Kidney (tissue), 14 donors: ENCODE results near the gene ZNF668. TPM values are rescaled to one million over a fixed set of nuclear protein-coding genes. Genes with fewer than 3 reads are reported as not detected.

ENCODE experiments used
- DNase-seq, 5 donors: peaks; one replicate each; pipeline ENCODE4 v3.0.0-alpha.2; 2013 to 2020
- FAIRE-seq: peaks from 2 replicates; lab custom pipeline; 2012; peaks lifted over from hg19 to GRCh38; lab: Jason Lieb, UNC
- H3K27ac ChIP-seq, 2 donors: one replicate each; pipeline ENCODE4 v1.7.0; 2013; ENCODE audit warnings: low read depth in 2 of 2, low read length in 2 of 2, inconsistent platforms in 1 of 2
- H3K27me3 ChIP-seq: one replicate; pipeline ENCODE4 v1.7.1; 2013; ENCODE audit warnings: low read length, inconsistent platforms; ENCODE audit not compliant: control insufficient read depth, insufficient read depth
- H3K36me3 ChIP-seq, 3 donors: one replicate each; pipeline versions ENCODE4 v1.7.0 to v1.7.1; 2013; ENCODE audit warnings: low read length in 3 of 3, control low read depth in 1 of 3, inconsistent platforms in 1 of 3; ENCODE audit not compliant: insufficient read depth in 3 of 3, control insufficient read depth in 2 of 3
- H3K4me1 ChIP-seq, 3 donors: one replicate each; pipeline versions ENCODE4 v1.7.0 to v1.7.1; 2013; ENCODE audit warnings: low read length in 3 of 3, inconsistent platforms in 1 of 3, low read depth in 1 of 3; ENCODE audit not compliant: control insufficient read depth in 2 of 3, insufficient read depth in 2 of 3
- H3K4me3 ChIP-seq, 3 donors: one replicate each; pipeline versions ENCODE4 v1.7.0 to v1.8.1; 2013; ENCODE audit warnings: low read length in 3 of 3, control low read depth in 1 of 3, inconsistent platforms in 1 of 3
- H3K9ac ChIP-seq, 3 donors: one replicate each; pipeline versions ENCODE4 v1.7.0 to v1.7.1; 2013; ENCODE audit warnings: low read length in 3 of 3, control low read depth in 1 of 3, inconsistent platforms in 1 of 3
- H3K9me3 ChIP-seq, 3 donors: one replicate each; pipeline versions ENCODE4 v1.7.0 to v1.7.1; 2013; ENCODE audit warnings: low read length in 3 of 3, control low read depth in 1 of 3, inconsistent platforms in 1 of 3; ENCODE audit not compliant: control insufficient read depth in 2 of 3, insufficient read depth in 1 of 3
- intact Hi-C: fragments of 100-400 bp; cut with DNase I; formaldehyde crosslinking; loops from one replicate; pipeline ENCODE4 v1.11.1; 2022
- polyA plus RNA-seq: library from polyadenylated mRNA; stranded (reverse); fragments of 350-450 nt; fragmentation: Illumina TruSeq; extraction: RNeasy Lipid Tissue Mini Kit (QIAGEN cat#74804); gene quantifications from one replicate; pipeline ENCODE4 v1.2.3, GENCODE V29; 2014; ENCODE audit warnings: low read depth, low replicate concordance; ENCODE audit not compliant: insufficient read depth
- total RNA-seq: library from RNA; stranded (reverse); fragmentation: NEBNext Ultra II Directional; extraction: Animal tissue kit (Norgen Biotek cat#: 25700); gene quantifications from one replicate; pipeline ENCODE4 v1.2.1, GENCODE V29; 2021
- TF ChIP-seq, protein P1 (sequence below): IDR thresholded peaks from 3 replicates; pipeline ENCODE4 v1.5.1; 2012; ENCODE audit warnings: mild to moderate bottlenecking, moderate library complexity, borderline replicate concordance; ENCODE audit not compliant: insufficient read depth; ENCODE audit errors: extremely low read depth
- donor health status: control.
- donor health status: control.
- donor health status: control.
- donor health status: control.
- donor health status: control.
- donor health status: DM: yes; HTN: yes; CAD: no.
- donor health status: Normal renal cell carcinoma (clear cell type).

Gene ZNF668
- total and polyA plus RNA-seq, 2 donors from 2014 or later, result 5.4 to 6.4 TPM

DNA sequence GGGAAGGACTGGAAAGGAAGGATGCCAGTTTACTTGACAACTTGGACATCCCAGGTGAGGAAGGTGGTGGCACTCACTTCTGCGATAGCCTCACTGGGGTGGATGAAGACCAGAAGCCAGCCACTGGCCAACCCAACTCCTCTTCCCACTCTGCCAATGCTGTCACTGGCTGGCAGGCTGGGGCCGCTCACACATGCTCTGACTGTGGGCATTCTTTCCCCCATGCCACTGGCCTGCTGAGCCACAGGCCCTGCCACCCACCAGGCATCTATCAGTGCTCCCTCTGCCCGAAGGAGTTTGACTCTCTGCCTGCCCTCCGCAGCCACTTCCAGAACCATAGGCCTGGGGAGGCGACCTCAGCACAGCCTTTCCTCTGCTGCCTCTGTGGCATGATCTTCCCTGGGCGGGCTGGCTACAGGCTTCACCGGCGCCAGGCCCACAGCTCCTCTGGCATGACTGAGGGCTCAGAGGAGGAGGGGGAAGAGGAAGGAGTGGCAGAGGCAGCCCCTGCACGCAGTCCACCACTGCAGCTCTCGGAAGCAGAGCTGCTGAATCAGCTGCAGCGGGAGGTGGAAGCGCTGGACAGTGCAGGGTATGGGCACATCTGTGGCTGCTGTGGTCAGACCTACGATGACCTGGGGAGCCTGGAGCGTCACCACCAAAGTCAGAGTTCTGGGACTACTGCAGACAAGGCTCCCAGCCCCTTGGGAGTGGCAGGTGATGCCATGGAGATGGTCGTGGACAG lies 4.7 kb upstream of the ZNF668 start:
- Histone ChIP-seq H3K36me3 (peaks cover 4 to 25% (median 20%) of the 10 kb centered on the region in 3 donors), H3K27me3 (no peaks in the 10 kb centered on the region), H3K9me3 (no peaks in the 10 kb centered on the region), H3K27ac (no peak overlapping the region), H3K9ac (no peak overlapping the region), H3K4me1 (peaks cover 0 to 8% (median 4%) of the 10 kb centered on the region in 3 donors), H3K4me3 (no peak overlapping the region)
- TF ChIP-seq, protein P1, sequence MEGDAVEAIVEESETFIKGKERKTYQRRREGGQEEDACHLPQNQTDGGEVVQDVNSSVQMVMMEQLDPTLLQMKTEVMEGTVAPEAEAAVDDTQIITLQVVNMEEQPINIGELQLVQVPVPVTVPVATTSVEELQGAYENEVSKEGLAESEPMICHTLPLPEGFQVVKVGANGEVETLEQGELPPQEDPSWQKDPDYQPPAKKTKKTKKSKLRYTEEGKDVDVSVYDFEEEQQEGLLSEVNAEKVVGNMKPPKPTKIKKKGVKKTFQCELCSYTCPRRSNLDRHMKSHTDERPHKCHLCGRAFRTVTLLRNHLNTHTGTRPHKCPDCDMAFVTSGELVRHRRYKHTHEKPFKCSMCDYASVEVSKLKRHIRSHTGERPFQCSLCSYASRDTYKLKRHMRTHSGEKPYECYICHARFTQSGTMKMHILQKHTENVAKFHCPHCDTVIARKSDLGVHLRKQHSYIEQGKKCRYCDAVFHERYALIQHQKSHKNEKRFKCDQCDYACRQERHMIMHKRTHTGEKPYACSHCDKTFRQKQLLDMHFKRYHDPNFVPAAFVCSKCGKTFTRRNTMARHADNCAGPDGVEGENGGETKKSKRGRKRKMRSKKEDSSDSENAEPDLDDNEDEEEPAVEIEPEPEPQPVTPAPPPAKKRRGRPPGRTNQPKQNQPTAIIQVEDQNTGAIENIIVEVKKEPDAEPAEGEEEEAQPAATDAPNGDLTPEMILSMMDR, result no peak
- FAIRE-seq, result no peak
- intact Hi-C loops, result no loop called here
- DNase-seq, result no peak

DNA sequence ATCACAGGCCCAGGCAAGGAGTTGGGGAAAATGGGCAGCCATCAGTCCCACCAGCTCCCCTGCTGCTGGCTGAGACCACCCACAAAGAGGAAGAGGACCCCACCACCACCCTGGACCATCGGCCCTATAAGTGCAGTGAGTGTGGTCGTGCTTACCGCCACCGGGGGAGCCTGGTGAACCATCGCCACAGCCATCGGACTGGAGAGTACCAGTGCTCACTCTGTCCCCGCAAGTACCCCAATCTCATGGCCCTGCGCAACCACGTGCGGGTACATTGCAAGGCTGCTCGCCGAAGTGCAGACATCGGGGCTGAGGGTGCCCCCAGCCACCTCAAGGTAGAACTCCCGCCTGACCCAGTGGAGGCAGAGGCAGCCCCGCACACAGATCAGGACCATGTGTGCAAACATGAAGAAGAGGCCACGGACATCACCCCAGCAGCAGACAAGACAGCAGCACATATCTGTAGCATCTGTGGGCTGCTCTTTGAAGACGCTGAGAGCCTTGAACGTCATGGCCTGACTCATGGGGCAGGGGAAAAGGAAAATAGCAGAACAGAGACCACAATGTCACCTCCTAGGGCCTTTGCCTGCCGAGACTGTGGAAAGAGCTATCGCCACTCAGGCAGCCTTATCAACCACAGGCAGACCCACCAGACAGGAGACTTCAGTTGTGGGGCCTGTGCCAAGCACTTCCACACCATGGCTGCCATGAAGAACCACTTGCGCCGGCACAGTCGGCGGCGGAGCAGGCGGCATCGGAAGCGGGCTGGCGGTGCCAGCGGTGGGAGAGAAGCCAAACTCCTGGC lies 3.8 kb upstream of the ZNF668 start:
- FAIRE-seq (no peak), DNase-seq (no peak)
- no peak overlapping the region for H3K9ac ChIP-seq
- no peak overlapping the region for H3K4me3 ChIP-seq
- peaks cover 4 to 25% (median 20%) of the 10 kb centered on the region in 3 donors for H3K36me3 ChIP-seq
- H3K9me3 ChIP-seq, result no peaks in the 10 kb centered on the region
- H3K27me3 ChIP-seq, result no peaks in the 10 kb centered on the region
- H3K27ac ChIP-seq, result no peak overlapping the region
- TF ChIP-seq, protein P1, result no peak
- H3K4me1 ChIP-seq, result peaks cover 0 to 8% (median 4%) of the 10 kb centered on the region in 3 donors
- intact Hi-C loops, result no loop called here

DNA sequence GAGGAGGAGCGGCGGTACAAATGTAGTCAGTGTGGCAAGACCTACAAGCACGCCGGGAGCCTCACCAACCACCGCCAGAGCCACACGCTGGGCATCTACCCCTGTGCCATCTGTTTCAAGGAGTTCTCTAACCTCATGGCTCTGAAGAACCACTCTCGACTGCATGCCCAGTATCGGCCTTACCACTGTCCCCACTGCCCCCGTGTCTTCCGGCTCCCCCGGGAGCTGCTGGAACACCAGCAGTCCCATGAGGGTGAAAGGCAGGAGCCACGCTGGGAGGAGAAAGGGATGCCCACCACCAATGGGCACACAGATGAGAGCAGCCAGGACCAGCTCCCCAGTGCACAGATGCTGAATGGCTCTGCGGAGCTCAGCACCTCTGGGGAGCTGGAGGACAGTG lies 3.0 kb upstream of the ZNF668 start:
- peaks cover 4 to 25% (median 20%) of the 10 kb centered on the region in 3 donors for H3K36me3 ChIP-seq
- DNase-seq, result no peak
- intact Hi-C loops, result no loop called here

More for the DNA sequence above, 3.0 kb upstream of the ZNF668 start:
- peaks cover 0 to 15% (median 4%) of the 10 kb centered on the region in 3 donors for H3K4me1 ChIP-seq
- H3K9ac ChIP-seq, result no peak overlapping the region
- no peaks in the 10 kb centered on the region for H3K27me3 ChIP-seq
- TF ChIP-seq, protein P1, result no peak
- no peak overlapping the region for H3K27ac ChIP-seq
- no peak overlapping the region for H3K4me3 ChIP-seq
- no peaks in the 10 kb centered on the region for H3K9me3 ChIP-seq
- no peak for FAIRE-seq
